Measurements from ENCODE around the gene TMA7.
"Not testable (repeated sequence)": the region's sequence is repeated elsewhere in the genome, so short reads cannot be mapped to it uniquely, and the experiment has no call there.

Gene TMA7

GRCh38 chr3:48468329-48468731, 28.3 kb downstream of the TMA7 start:
- H3K36me3 Mint-ChIP-seq (ENCODE audit: low read depth): peaks cover 71% of the 10 kb centered on the region

GRCh38 chr3:48469046-48469915, 29.2 kb downstream of the TMA7 start:
- Mint-ChIP-seq H3K4me3 (peak overlapping the region; percentile 37), H3K27me3 (no peaks in the 10 kb centered on the region), H3K27ac (peak overlapping the region; percentile 100), H3K9me3 (no peaks in the 10 kb centered on the region), H3K4me1 (ENCODE audit: low read depth) (peaks cover 66% of the 10 kb centered on the region), H3K36me3 (ENCODE audit: low read depth) (peaks cover 64% of the 10 kb centered on the region)
- intact Hi-C loops (cut with micrococcal nuclease): loop anchor here (10.0 kb wide), 1 partner anchor 216 kb away; the partner anchor contains the start of gene NCKIPSD

More at GRCh38 chr3:48468329-48468731, 28.3 kb downstream of the TMA7 start:
- Mint-ChIP-seq H3K27me3 (no peaks in the 10 kb centered on the region), H3K27ac (peak overlapping the region; percentile 100), H3K4me1 (ENCODE audit: low read depth) (peaks cover 62% of the 10 kb centered on the region), H3K4me3 (peak overlapping the region; percentile 87), H3K9me3 (no peaks in the 10 kb centered on the region)
- intact Hi-C loops (cut with micrococcal nuclease): loop anchor here (10.0 kb wide), 1 partner anchor 216 kb away; the partner anchor contains the start of gene NCKIPSD

GRCh38 chr3:48470286-48470685, 30.2 kb downstream of the TMA7 start:
- H3K36me3 Mint-ChIP-seq (ENCODE audit: low read depth): peaks cover 72% of the 10 kb centered on the region

GRCh38 chr3:48472673-48472922, 32.5 kb downstream of the TMA7 start:
- Mint-ChIP-seq H3K36me3 (ENCODE audit: low read depth) (peaks cover 51% of the 10 kb centered on the region), H3K4me3 (peak overlapping the region; percentile 90), H3K27ac (peak overlapping the region; percentile 100), H3K9me3 (no peaks in the 10 kb centered on the region), H3K27me3 (no peaks in the 10 kb centered on the region), H3K4me1 (ENCODE audit: low read depth) (peaks cover 52% of the 10 kb centered on the region)
- intact Hi-C loops (cut with micrococcal nuclease): no loop called here

More at GRCh38 chr3:48470286-48470685, 30.2 kb downstream of the TMA7 start:
- Mint-ChIP-seq H3K27ac (peak overlapping the region; percentile 100), H3K27me3 (no peaks in the 10 kb centered on the region), H3K4me3 (no peak overlapping the region), H3K4me1 (ENCODE audit: low read depth) (peaks cover 66% of the 10 kb centered on the region), H3K9me3 (no peaks in the 10 kb centered on the region)
- intact Hi-C loops (cut with micrococcal nuclease): no loop called here

GRCh38 chr3:48472923-48473616, 33.0 kb downstream of the TMA7 start:
- Mint-ChIP-seq H3K4me1 (ENCODE audit: low read depth) (peaks cover 52% of the 10 kb centered on the region), H3K27ac (peak overlapping the region; percentile 100), H3K9me3 (no peaks in the 10 kb centered on the region), H3K4me3 (peak overlapping the region; percentile 90), H3K36me3 (ENCODE audit: low read depth) (peaks cover 51% of the 10 kb centered on the region), H3K27me3 (no peaks in the 10 kb centered on the region)
- intact Hi-C loops (cut with micrococcal nuclease): loop anchor here (1.0 kb wide), 1 partner anchor 8 kb away; no protein-coding TSS in a partner anchor

- peak overlapping the region; percentile 100 for H3K27ac Mint-ChIP-seq
- no peaks in the 10 kb centered on the region for H3K9me3 Mint-ChIP-seq
- no peaks in the 10 kb centered on the region for H3K27me3 Mint-ChIP-seq
- H3K36me3 Mint-ChIP-seq (ENCODE audit: low read depth): peaks cover 48% of the 10 kb centered on the region
- H3K4me1 Mint-ChIP-seq (ENCODE audit: low read depth): peaks cover 48% of the 10 kb centered on the region
- intact Hi-C loops (cut with micrococcal nuclease): loop anchor here (1.0 kb wide), 1 partner anchor 8 kb away; no protein-coding TSS in a partner anchor
- peak overlapping the region; percentile 90 for H3K4me3 Mint-ChIP-seq
These were observed 33.5 kb downstream of the TMA7 start for GRCh38 chr3:48473617-48473952.

- Mint-ChIP-seq H3K4me1 (ENCODE audit: low read depth) (peaks cover 48% of the 10 kb centered on the region), H3K36me3 (ENCODE audit: low read depth) (peaks cover 47% of the 10 kb centered on the region)
- H3K27me3 Mint-ChIP-seq; H3K4me3 Mint-ChIP-seq; intact Hi-C loops (cut with micrococcal nuclease); H3K9me3 Mint-ChIP-seq; H3K27ac Mint-ChIP-seq: not testable (repeated sequence)
These were observed 34.0 kb downstream of the TMA7 start for GRCh38 chr3:48474031-48474430.

- intact Hi-C loops (cut with micrococcal nuclease): no loop called here
- Mint-ChIP-seq H3K27me3 (no peaks in the 10 kb centered on the region), H3K9me3 (no peaks in the 10 kb centered on the region), H3K36me3 (ENCODE audit: low read depth) (peaks cover 42% of the 10 kb centered on the region), H3K4me1 (ENCODE audit: low read depth) (peaks cover 46% of the 10 kb centered on the region), H3K4me3 (no peak overlapping the region), H3K27ac (peak overlapping the region; percentile 28)
These were observed 34.6 kb downstream of the TMA7 start for GRCh38 chr3:48474619-48475018.

- intact Hi-C loops (cut with micrococcal nuclease): no loop called here
- H3K4me3 Mint-ChIP-seq: no peak overlapping the region
- peaks cover 36% of the 10 kb centered on the region for H3K36me3 Mint-ChIP-seq (ENCODE audit: low read depth)
- H3K27ac Mint-ChIP-seq: peak overlapping the region; percentile 28
- H3K4me1 Mint-ChIP-seq (ENCODE audit: low read depth): peaks cover 40% of the 10 kb centered on the region
- no peaks in the 10 kb centered on the region for H3K27me3 Mint-ChIP-seq
- no peaks in the 10 kb centered on the region for H3K9me3 Mint-ChIP-seq
These were observed 35.1 kb downstream of the TMA7 start for GRCh38 chr3:48475188-48475587.

- Mint-ChIP-seq H3K4me1 (ENCODE audit: low read depth) (peaks cover 30% of the 10 kb centered on the region), H3K9me3 (no peaks in the 10 kb centered on the region)
These were observed 36.5 kb downstream of the TMA7 start for GRCh38 chr3:48476426-48477053.

GRCh38 chr3:48477959-48478520, 38.0 kb downstream of the TMA7 start:
- peaks cover 29% of the 10 kb centered on the region for H3K4me1 Mint-ChIP-seq (ENCODE audit: low read depth)

More at GRCh38 chr3:48476426-48477053, 36.5 kb downstream of the TMA7 start:
- Mint-ChIP-seq H3K27ac (no peak overlapping the region), H3K4me3 (no peak overlapping the region), H3K36me3 (ENCODE audit: low read depth) (peaks cover 28% of the 10 kb centered on the region), H3K27me3 (no peaks in the 10 kb centered on the region)
- intact Hi-C loops (cut with micrococcal nuclease): no loop called here

GRCh38 chr3:48478626-48479555, 38.8 kb downstream of the TMA7 start:
- intact Hi-C loops (cut with micrococcal nuclease): no loop called here
- H3K27ac Mint-ChIP-seq: no peak overlapping the region

More at GRCh38 chr3:48477959-48478520, 38.0 kb downstream of the TMA7 start:
- H3K36me3 Mint-ChIP-seq (ENCODE audit: low read depth): peaks cover 28% of the 10 kb centered on the region
- intact Hi-C loops (cut with micrococcal nuclease): no loop called here
- H3K27me3 Mint-ChIP-seq: no peaks in the 10 kb centered on the region
- H3K27ac Mint-ChIP-seq: no peak overlapping the region
- no peak overlapping the region for H3K4me3 Mint-ChIP-seq
- no peaks in the 10 kb centered on the region for H3K9me3 Mint-ChIP-seq

GRCh38 chr3:48480891-48481290, 40.8 kb downstream of the TMA7 start:
- Mint-ChIP-seq H3K36me3 (ENCODE audit: low read depth) (peaks cover 19% of the 10 kb centered on the region), H3K4me1 (ENCODE audit: low read depth) (peaks cover 17% of the 10 kb centered on the region)
- H3K27ac Mint-ChIP-seq; H3K27me3 Mint-ChIP-seq; H3K4me3 Mint-ChIP-seq; intact Hi-C loops (cut with micrococcal nuclease); H3K9me3 Mint-ChIP-seq: not testable (repeated sequence)

More at GRCh38 chr3:48478626-48479555, 38.8 kb downstream of the TMA7 start:
- no peak overlapping the region for H3K4me3 Mint-ChIP-seq
- H3K4me1 Mint-ChIP-seq (ENCODE audit: low read depth): peaks cover 23% of the 10 kb centered on the region
- peaks cover 27% of the 10 kb centered on the region for H3K36me3 Mint-ChIP-seq (ENCODE audit: low read depth)
- H3K27me3 Mint-ChIP-seq: no peaks in the 10 kb centered on the region
- H3K9me3 Mint-ChIP-seq: no peaks in the 10 kb centered on the region
